HG03095 (cell line): ENCODE results near the gene SRGAP1.

ENCODE experiments used
- ATAC-seq: cut with Tn5 transposase; IDR thresholded peaks from one replicate; pipeline ENCODE4 v1.9.1; 2021; ENCODE audit warnings: moderate library complexity; ENCODE audit not compliant: unreplicated experiment

The SRGAP1 gene

DNA sequence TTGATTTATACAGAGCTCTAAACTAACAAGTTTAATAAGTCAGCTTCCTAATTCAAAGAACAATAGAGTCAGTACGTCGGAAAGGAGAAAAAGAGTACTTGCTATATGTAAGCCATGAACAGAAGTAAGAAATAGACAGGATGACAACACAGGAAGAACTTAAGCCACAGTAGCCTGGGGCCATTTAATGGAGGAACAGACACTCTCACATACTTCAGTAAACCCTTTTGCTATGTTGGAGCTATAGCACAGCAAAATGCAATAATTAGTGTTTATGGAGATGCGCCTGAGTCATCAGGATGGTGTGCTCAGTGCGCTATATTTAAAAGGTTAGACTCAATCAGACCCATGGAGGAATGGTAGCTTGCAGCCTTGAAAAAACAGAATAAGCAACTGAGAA lies 61.0 kb downstream of the SRGAP1 start:
- ATAC-seq: no peak

DNA sequence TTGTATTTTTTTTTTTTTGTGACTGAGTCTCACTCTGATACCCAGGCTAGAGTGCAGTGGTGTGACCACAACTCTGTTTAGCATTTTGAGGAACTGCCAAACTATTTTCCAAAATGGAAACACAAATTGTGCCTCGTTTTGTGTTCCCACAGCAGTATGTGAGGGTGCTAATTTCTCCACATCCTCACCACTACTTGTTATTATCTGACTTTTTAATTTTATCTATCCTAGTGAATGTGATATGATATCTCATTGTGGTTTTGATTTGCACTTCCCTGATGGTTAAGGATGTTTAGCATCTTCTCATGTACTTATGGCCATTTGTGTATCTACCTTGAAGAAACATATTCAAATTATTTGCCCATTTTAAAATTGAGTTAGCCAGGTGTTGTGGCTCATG lies 62.4 kb downstream of the SRGAP1 start:
- ATAC-seq: no peak

DNA sequence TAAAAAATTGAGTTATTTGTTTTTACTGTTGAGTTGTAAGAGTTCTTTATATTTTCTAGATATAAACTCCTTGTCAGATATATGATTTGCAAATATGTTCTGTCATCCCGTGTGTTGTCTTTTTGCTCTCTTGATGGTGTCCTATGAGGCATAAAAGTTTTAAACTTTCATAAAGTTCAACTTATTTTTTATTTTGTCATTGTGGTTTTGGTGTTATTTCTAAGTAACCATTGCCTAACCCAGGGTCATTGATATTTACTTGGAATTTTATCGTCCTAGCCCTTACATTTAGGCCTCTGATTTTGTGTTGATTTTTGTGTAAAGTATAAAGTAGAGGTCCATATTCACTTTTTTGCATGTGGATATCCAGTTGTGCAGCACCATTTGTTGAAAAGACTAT lies 63.1 kb downstream of the SRGAP1 start:
- ATAC-seq: no peak

DNA sequence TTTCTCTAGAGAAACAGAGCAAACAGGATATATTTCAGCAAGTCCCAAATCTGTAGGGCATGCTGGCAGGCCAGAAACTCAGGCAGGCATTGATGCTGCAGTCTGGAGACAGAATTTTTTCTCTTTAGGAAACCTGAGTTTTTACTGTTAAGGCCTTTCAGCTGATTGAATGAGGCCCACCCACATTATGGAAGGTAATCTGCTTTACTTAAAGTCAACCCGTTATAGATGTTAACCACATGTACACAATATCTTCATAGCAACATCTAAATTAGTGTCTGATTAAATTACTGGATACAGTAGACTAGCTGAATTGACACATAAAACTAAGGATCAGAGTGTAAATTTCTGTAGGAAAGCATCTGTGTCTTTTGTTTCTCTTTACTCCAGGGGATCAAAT lies 65.2 kb downstream of the SRGAP1 start:
- no peak for ATAC-seq

DNA sequence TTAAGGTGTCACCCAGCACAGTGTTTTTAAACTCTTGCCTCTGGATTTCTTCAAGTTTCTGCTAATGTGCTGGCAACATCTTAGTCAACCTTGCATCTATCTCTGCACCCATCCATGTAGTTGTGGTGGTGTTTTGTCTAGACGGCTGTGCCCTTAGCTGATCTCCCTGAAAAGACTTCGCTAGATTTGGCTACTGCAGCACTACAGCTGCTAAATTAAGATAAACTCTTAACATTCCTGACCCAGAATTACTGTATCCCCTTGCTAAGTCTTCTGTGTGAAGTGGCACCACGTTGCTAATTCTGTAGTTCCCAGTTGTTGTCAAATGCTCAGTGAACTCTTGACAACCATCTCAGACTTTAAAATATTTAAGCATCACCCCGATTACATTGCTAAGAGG lies 66.8 kb downstream of the SRGAP1 start:
- ATAC-seq: no peak

DNA sequence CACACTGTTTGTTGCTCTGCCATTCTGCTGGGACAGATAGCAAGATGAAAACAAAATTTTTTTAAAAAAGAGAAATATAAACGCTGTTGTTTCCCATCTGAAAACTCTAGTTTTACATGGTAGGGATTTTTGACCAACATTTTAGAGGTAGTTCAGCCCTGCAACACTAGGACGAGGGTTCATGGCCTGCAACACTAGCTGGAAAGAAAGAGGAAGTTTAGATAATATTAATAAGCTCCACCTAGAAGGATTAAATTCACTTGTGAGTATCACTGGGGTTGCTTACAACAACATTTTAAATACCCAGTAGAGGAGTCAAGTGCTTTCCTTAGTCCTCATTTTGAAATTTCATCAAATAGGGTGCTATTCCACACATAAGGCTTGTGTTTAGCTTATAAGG lies 68.2 kb downstream of the SRGAP1 start:
- no peak for ATAC-seq

DNA sequence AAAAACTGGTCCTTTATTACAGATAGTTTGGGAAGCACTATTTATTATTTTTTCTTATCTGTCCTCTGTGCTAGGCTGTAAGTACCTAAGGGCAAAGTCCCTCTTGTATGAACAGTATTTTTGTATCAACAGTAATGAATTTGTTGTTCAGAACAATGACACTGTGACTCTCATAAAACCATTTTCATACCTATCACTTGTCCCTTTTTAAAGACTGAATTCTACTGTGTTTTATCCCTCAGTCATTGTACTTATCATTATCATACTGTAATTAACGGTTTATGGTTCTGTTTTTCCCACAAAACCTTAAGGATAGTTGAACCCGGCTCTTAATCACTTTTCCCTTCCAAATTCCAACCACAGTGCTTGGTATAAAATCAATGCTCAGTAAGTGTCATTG lies 69.4 kb downstream of the SRGAP1 start:
- ATAC-seq: no peak

DNA sequence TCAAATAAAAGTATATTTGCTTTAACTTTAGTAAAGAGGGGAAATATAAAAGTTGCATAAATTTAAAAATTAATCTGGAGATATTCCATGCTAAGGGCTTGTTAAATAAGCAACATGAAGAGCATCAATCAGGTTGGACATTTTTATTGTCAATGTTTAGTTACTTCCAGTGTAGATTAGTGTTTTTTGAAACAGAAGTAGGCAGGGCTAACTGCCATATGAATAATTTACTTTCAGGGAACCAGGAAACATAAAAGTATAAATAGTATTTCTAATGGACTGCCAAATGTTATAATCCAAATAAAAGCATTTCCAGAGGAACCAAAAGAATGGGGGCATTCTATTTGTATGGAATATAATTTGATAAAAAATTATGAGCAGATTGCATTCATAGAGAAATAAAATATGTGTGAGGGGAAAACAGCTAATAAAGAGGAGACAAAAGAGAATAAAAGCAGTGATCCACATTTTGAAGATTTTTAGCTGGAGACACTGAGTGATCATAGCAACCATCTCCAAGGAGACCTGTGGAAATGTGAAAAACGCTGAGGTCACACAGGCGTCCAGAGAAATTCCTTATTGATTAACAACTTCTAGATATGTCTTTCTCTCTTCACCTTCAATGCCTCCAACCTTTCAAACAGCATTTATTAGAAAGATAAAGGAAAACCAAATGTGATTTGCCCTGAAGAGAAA lies 70.8 kb downstream of the SRGAP1 start:
- no peak for ATAC-seq

DNA sequence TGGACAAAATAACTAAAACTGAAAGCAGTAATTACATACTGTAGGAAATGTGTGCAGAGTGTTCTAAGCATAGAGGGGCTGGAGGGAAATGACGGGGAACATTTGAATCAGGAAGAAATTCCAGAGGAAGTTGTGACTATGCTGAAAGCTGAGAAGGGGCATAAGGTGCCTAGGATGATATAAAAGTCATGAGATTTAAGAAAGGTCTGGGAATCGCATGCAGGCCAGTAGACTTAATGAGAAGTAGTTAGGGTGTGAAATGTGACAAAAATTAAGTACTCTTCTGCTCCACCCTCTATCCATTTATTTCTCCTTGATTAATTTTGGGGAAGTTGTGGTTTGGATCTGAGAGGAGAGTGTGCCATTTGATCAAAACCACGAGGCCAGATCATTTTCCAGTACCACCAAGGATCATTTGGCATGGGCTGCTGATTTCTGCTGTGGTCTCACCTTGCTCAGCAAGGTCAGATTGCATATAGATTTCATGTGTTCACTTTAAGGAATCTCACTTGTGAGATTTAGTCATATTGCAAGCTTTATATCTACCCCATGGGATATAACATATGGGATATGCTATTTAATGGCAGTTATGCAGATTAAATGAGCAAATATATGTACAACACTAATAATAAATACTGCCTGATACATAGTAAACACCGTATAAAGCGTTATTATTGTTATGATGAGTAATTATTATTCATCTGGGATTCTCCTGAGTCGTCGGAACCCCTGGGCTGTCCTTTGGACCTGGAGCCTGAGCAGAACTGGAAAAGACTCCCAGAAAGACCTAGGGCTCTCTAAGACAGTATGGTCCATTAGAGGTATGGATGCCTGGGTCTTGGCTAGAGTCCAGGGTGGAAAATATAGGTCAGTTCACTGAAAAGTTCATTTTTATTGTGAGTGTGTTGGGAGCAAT lies 72.3 kb downstream of the SRGAP1 start:
- ATAC-seq: no peak

DNA sequence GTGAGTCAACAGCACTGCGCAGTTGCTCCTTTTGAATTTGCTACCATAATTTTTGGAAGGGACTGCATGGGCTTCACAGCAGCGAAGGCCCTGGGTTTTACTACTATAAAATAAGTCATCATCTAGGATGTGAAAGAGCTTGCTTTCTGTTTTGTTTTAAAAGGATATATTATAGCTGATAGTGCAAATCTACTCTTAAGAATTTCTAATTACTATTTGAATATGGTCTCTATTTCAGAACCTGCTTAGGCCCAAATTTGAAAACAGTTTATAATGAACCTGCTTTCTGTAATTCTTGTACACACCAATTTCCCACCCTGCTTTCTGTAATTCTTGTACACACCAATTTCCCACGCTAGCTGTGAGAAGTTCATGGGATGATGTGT lies 73.0 kb downstream of the SRGAP1 start:
- no peak for ATAC-seq

DNA sequence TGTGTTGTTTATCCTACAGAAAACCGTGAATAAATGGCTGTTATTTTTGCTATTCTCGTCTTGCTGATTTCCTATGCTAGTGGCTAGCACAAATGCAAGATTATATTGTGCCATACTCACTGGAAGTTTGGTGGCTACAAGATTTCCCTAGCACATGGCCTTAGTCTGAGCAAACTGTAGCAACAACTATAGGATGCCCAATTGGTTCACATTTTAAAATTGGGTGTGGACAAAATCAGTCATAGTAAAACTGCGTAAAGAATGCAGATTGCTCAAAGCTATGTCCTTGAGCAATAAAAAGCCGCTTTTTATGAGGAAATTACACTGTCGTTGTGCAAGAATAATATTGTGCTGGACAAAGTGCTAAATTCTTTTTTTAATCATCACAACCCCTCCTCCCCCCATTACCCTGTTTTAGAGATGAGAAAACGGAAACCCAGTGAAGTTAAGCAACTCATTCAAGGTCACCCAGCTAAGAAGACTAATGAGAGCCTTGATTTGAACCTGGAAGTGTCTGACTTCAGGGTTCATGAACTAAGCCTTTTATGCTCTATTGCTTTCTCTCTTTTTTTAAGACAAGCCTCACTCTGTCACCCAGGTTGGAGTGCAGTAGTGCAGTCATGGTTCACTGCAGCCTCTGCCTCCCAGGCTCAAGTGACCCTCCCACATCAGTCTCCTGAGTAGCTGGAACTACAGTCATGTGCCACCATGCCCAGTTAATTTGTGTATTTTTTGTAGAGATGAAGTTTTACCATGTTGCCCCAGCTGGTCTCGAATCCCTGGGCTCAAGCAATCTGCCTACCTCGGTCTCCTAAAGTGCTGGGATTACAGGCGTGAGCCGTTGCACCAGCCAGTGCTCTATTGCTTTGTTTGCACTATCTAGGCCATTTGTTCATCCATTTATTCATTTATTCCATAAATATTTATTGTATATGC lies 73.6 kb downstream of the SRGAP1 start:
- ATAC-seq: peak; percentile 90

DNA sequence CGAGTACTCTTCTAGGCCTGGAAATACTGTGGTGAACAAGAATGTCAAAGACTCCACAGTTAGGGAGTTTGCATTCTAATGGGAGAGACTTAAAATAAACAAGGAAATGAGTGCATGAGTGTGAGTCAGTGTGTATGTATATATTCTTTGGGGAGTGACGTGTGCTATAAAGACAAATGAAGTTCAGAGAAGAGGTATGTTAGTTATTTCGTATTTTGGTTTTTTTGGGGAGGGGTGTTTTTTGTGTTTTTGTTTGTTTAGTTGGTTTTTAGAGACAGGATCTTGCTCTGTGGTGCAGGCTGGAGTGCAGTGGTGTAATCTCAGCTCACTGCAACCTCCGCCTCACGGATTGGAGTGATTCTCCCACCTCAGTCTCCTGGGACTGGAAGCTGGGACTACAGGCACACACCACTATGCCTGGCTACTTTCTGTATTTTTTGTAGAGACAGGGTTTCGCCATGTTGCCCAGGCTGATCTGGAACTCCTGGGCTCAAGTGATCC lies 74.3 kb downstream of the SRGAP1 start:
- ATAC-seq: no peak

DNA sequence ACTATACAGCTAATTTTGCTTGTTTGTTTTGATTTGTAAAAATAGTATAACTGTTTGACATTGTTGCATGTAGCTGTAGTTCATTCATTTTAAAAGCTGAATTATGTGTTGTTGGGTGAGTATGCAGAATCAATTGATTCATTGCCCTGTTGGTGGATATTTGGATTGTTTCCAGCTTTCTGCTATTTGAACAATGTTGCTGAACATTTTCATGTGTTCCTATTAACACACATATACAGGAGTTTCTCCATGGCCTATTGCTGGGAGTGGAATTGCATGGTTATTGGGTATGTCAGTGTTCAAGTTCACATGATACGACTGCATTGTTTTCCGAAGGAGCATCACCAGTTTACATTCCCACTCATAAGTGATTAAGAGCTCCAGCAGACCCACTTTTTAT lies 75.3 kb downstream of the SRGAP1 start:
- ATAC-seq: no peak

DNA sequence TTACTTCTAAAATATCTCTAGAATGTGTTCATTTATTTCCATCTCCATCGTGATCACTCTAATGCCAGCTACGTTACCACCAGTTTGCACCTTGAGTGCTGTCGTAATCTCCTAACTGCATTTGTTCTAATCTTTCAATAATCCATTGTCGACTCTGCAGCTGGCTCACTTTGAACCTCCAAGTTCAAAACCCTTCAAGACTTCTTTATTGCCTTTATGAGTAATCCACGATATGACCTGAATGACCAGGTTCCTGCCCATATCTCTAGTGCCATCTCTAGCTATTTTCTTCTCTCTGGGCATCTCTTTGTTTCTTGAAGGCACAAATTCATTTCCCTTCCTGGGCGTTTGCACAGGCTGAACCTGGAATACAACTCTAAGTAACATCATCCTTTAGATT lies 76.7 kb downstream of the SRGAP1 start:
- ATAC-seq: no peak

DNA sequence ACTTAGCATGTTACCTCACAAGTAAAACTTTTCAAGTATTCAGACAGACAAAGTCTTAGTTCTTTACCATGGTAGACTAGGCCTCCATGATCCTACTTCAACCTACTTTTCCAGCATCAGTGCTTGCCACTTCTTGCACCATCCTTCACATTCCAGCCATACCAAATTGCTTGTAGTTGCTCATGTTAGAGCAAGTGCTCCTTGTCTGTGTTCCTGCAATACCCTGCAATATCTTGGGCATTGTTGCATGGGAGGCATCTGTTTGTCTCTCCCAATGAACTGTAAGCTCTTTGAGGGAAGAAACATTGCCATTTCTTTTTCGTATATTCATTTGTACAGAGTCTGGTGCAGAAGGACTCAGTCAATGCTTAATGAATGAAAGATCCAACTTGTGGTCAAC lies 78.0 kb downstream of the SRGAP1 start:
- ATAC-seq: no peak

DNA sequence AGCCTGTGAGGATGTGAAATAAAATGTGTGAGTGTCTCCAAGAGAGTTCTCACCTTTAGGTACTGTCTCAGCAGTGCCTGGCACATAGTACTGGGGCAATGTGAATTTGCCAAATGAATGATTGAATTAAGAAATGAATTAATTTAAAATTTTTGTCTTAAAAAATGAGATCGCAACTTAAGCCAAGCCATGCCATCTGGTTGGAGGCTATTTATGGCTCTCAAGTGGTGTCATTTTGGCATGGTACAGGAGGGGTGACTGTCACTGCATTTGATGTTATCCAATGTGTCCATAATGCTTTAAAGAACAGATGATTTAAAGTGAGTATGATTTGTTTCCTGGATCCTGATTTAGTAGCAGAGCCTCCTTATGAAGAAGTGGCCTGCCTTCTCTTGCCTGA lies 80.3 kb downstream of the SRGAP1 start:
- no peak for ATAC-seq

DNA sequence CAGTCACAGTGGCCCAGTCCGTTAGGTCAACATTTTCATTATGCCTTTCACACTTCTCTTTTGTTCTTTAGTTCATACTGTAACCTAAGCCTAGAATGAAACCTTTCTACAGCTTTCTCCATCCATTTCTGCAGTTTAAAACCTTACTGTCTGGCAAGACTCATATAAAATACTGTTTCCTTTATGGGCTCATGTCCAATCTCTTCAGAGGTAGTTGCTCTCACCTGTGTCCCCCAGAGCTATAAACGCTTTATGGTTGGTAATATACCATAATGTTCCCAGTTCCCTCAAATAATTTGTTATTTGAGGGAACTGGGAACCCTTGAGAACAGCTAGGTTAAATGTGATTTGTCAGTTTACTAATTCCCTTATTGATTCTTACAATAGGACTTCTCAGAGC lies 83.0 kb downstream of the SRGAP1 start:
- no peak for ATAC-seq

DNA sequence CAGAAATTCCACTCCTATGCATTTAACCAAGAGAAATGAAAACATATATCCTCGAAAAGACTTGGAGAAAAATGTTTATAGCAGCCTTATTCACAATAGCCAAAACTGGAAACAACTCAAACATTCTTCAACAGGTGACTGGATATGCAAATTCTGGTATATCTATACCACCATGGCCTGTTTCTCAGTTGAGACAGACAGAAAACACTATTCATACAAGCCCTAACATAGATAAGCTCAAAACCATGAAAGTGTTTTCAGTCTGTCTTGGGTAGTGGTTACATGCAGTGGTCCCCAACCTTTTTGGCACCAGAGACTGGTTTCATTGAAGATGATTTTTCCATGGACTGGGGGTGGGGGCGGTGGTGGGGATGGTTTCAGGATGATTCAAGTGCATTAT lies 83.8 kb downstream of the SRGAP1 start:
- no peak for ATAC-seq

DNA sequence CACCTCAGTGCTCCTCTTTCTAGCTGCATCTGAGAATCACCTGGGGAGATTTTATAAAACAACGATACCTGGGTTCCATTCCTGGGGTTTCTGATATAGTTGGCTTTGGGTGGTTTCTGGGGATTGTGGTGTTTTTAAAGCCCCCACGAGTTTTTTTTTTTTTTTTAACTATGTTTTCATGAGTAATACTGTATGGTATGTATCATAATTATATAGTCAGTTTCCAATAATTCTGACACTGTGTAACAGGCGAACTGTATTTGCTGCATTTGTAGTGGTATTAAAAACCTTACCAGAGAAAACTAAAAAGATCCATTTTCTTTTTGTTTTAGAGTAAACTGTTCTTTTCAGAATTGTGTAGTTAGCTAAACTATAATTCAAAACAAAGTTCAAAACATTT lies 84.9 kb downstream of the SRGAP1 start:
- ATAC-seq: no peak

DNA sequence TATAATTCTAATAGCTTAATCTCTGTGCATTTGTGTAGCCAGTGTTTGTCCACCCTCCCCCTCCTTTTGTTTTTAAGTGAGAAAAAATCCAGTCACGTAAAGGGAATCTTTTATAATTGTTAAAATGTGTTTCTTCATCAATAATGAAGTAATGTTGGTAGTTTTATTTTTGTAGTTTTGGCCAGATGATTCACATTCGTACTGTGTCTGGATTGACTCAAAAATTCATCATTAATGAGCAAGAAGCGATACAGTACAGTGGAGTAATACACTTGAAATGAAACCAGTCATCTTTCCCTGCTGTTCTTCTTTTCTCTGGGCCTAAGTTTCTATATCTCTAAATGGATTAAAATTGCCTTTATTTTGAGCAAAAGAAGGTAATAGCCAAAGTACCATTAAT lies 86.5 kb downstream of the SRGAP1 start:
- no peak for ATAC-seq

DNA sequence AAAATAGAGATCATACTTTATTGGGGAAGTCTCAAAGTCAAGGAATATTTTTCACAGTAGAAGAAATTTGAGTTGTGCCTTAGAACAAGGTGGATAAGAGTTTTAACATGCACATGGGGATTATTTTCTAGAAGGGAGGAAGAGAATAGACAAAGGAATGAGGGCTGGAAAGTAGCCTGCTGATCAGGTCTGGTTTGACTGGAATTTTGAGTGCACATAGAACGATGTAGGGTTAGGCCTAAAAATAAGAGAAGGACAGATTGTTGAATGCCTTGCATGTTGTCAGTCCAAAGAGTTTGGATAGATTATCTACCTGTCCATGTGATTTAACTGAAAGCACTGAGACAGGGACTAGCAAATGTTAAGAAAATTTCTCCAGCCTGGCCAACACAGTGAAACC lies 87.2 kb downstream of the SRGAP1 start:
- ATAC-seq: no peak
